GM21619 (cell line): Measurements from ENCODE around the gene PLVAP.

Source experiments
- ATAC-seq: cut with Tn5 transposase; IDR thresholded peaks from one replicate; pipeline ENCODE4 v1.9.1; 2021; ENCODE audit not compliant: unreplicated experiment

The PLVAP gene

GRCh38 chr19:17324357-17325114 lies 52.6 kb downstream of the PLVAP start:
- ATAC-seq, result no peak

- ATAC-seq, result no peak
Measured at GRCh38 chr19:17323964-17324332, 53.2 kb downstream of the PLVAP start.

GRCh38 chr19:17323300-17323963 lies 53.7 kb downstream of the PLVAP start:
- no peak for ATAC-seq

- no peak for ATAC-seq
Measured at GRCh38 chr19:17322854-17323253, 54.3 kb downstream of the PLVAP start.

GRCh38 chr19:17321655-17322489 lies 55.3 kb downstream of the PLVAP start:
- ATAC-seq, result no peak

- ATAC-seq, result no peak
Measured at GRCh38 chr19:17320435-17320834, 56.7 kb downstream of the PLVAP start.

GRCh38 chr19:17319473-17320238 lies 57.5 kb downstream of the PLVAP start:
- no peak for ATAC-seq

GRCh38 chr19:17318966-17319365 lies 58.2 kb downstream of the PLVAP start:
- ATAC-seq, result no peak

- ATAC-seq, result no peak
Measured at GRCh38 chr19:17314007-17314593, 63.0 kb downstream of the PLVAP start.

GRCh38 chr19:17312189-17313113 lies 64.7 kb downstream of the PLVAP start:
- no peak for ATAC-seq

- ATAC-seq, result no peak
Measured at GRCh38 chr19:17311455-17312188, 65.5 kb downstream of the PLVAP start.

- ATAC-seq, result no peak
Measured at GRCh38 chr19:17309965-17310461, 67.1 kb downstream of the PLVAP start.

- ATAC-seq, result peak; percentile 54
Measured at GRCh38 chr19:17309198-17309964, 67.8 kb downstream of the PLVAP start, which contains the start of gene DDA1. TSS of gene DDA1 (plus strand) at chr19:17309563. CDS start at chr19:17309655, 92 bp downstream.

- no peak for ATAC-seq
Measured at GRCh38 chr19:17307876-17308377, 69.2 kb downstream of the PLVAP start.

- no peak for ATAC-seq
Measured at GRCh38 chr19:17306285-17306714, 70.8 kb downstream of the PLVAP start.

GRCh38 chr19:17305517-17306284 lies 71.4 kb downstream of the PLVAP start, which contains the start of gene MRPL34:
TSS of gene MRPL34 (plus strand) at chr19:17305872. CDS start at chr19:17305893, 21 bp downstream.
- ATAC-seq, result peak; percentile 52

GRCh38 chr19:17305216-17305516 lies 72.0 kb downstream of the PLVAP start:
- ATAC-seq, result no peak
